SU-DHL-6 (cell line): ENCODE results near the gene ASTN2.

Experiments
- CTCF ChIP-seq: fragments of 200-600 bp; sonication (generic); IDR thresholded peaks from one replicate; pipeline ENCODE4 v1.5.1; 2017; ENCODE audit warnings: antibody characterized with exemption, mild to moderate bottlenecking, low read length, moderate library complexity; ENCODE audit not compliant: insufficient read depth, poor library complexity, severe bottlenecking
- EZH2phosphoT487 ChIP-seq: fragments of 200-600 bp; sonication (generic), shearing (Covaris generic); conservative IDR thresholded peaks from 2 replicates; pipeline ENCODE4 v1.6.1; 2018; ENCODE audit warnings: mild to moderate bottlenecking, antibody characterized with exemption, low read length, moderate library complexity, mixed read lengths

GRCh38 chr9:117425566-117425965 is 10.7 kb upstream of the ASTN2 start:
- no peak for TF ChIP-seq CTCF
- TF ChIP-seq EZH2phosphoT487 = no peak
